Epithelial cell of esophagus (primary cell): Measurements from ENCODE around the gene MFAP2.
A peak's percentile ranks its signal among the peaks of the same experiment; 100 is the strongest.

Experiments used
- DNase-seq: peaks from one replicate; pipeline ENCODE4 v3.0.0; 2010; ENCODE audit warnings: low read depth
- H3K4me3 ChIP-seq: 2 replicates; pipeline ENCODE4 v1.5.1; 2011; ENCODE audit warnings: mild to moderate bottlenecking, low read length, control low read depth
- CTCF ChIP-seq: IDR thresholded peaks from 2 replicates; pipeline ENCODE4 v1.5.1; 2011; ENCODE audit warnings: low read depth, mild to moderate bottlenecking, low read length, control low read depth, inconsistent platforms; ENCODE audit not compliant: insufficient read depth; ENCODE audit errors: missing control alignments

The MFAP2 gene

GRCh38 chr1:16980473-16981268 lies at the start of gene MFAP2:
Gene MFAP2, minus strand, starts transcription at chr1:16980620. Its CDS starts 2,347 bp downstream, at chr1:16978273.
- no peak for TF ChIP-seq CTCF
- DNase-seq: peak; percentile 46
- peak within 1 kb of the TSS; percentile 51 for H3K4me3 ChIP-seq

GRCh38 chr1:17030206-17030605 lies 49.8 kb upstream of the MFAP2 start:
- H3K4me3 ChIP-seq: no peak overlapping the region
- DNase-seq: peak; percentile 49
- TF ChIP-seq CTCF: no peak

GRCh38 chr1:17028662-17029188 lies 48.3 kb upstream of the MFAP2 start:
- DNase-seq: no peak
- H3K4me3 ChIP-seq: no peak overlapping the region
- no peak for TF ChIP-seq CTCF

- no peak for TF ChIP-seq CTCF
- H3K4me3 ChIP-seq: no peak overlapping the region
- no peak for DNase-seq
Observed at GRCh38 chr1:17027900-17028299, 47.5 kb upstream of the MFAP2 start.

- no peak overlapping the region for H3K4me3 ChIP-seq
- TF ChIP-seq CTCF: no peak
- DNase-seq: no peak
Observed at GRCh38 chr1:17027403-17027802, 47.0 kb upstream of the MFAP2 start.

GRCh38 chr1:17024721-17025120 lies 44.3 kb upstream of the MFAP2 start:
- H3K4me3 ChIP-seq: no peak overlapping the region
- no peak for DNase-seq
- no peak for TF ChIP-seq CTCF

GRCh38 chr1:17023573-17023972 lies 43.2 kb upstream of the MFAP2 start:
- TF ChIP-seq CTCF: no peak
- no peak for DNase-seq
- no peak overlapping the region for H3K4me3 ChIP-seq
